Gastroesophageal sphincter (tissue), 4 donors: ENCODE measurements around the gene ITPR2. TPM values are rescaled to one million over a fixed set of nuclear protein-coding genes. Genes with fewer than 3 reads are reported as not detected.

ENCODE experiments used
- ATAC-seq: fragments of 150-250 bp; one replicate; pipeline ENCODE4 v1.9.1; 2016; ENCODE audit warnings: mild to moderate bottlenecking, moderate library complexity
- H3K27ac ChIP-seq, 4 donors: fragments of 200-600 bp; sonication (generic) in 3 of 4; 1 replicate in 3 of 4; 2 replicates in 1 of 4; pipeline ENCODE4 v1.5.1; 2016 to 2019
- H3K27me3 ChIP-seq: fragments of 200-600 bp; sonication (generic); one replicate; pipeline ENCODE4 v1.5.1; 2019
- H3K36me3 ChIP-seq, 2 donors: fragments of 200-600 bp; sonication (generic); one replicate each; pipeline ENCODE4 v1.5.1; 2019; ENCODE audit warnings: control low read depth in 1 of 2
- H3K4me1 ChIP-seq, 3 donors: fragments of 200-600 bp; sonication (generic); 1 replicate in 2 of 3; 2 replicates in 1 of 3; pipeline ENCODE4 v1.5.1; 2016 to 2019; ENCODE audit warnings: control low read depth in 2 of 3
- H3K4me3 ChIP-seq, 2 donors: fragments of 200-600 bp; sonication (generic); one replicate each; pipeline ENCODE4 v1.5.1; 2019; ENCODE audit warnings: mild to moderate bottlenecking in 1 of 2, moderate library complexity in 1 of 2
- H3K9me3 ChIP-seq, 3 donors: fragments of 200-600 bp; sonication (generic); one replicate each; pipeline ENCODE4 v1.5.1; 2017 to 2019; ENCODE audit warnings: control low read depth in 2 of 3
- EP300 ChIP-seq: sonication (generic); formaldehyde crosslinking; IDR thresholded peaks from one replicate; pipeline ENCODE4 v1.6.1; 2017; ENCODE audit warnings: antibody characterized with exemption, mild to moderate bottlenecking
- POLR2A ChIP-seq, 2 donors: fragments of 450-650 bp; IDR thresholded peaks; one replicate each; pipeline ENCODE4 v1.6.1; 2017; ENCODE audit warnings: antibody characterized with exemption in 2 of 2, mild to moderate bottlenecking in 2 of 2, moderate library complexity in 1 of 2
- POLR2AphosphoS5 ChIP-seq: sonication (generic); formaldehyde crosslinking; IDR thresholded peaks from one replicate; pipeline ENCODE4 v1.6.1; 2017; ENCODE audit warnings: antibody characterized with exemption
- WGBS, 2 donors: methylation state at CpG; one replicate each; pipeline ENCODE4 v1.1.5; 2018; ENCODE audit warnings: low coverage in 1 of 2; 5-methylcytosine and 5-hydroxymethylcytosine counted together
- total RNA-seq, 4 donors: library from RNA; depleted of rRNA; stranded (reverse); fragments of >200 nt; gene quantifications; one replicate each; pipeline ENCODE4 v1.1.0, GENCODE V29; 2016
- TF ChIP-seq, protein P1 (sequence below), 4 experiments: fragments of 200-600 bp in 2 of 4; fragments of 450-650 bp in 2 of 4; sonication (generic) in 1 of 4; IDR thresholded peaks; one replicate each; pipeline ENCODE4 v1.5.1; 2017 to 2019; ENCODE audit warnings: antibody characterized with exemption in 4 of 4, mild to moderate bottlenecking in 2 of 4, moderate library complexity in 2 of 4

ITPR2 gene
- total RNA-seq, 4 donors from 2014 or later = 30.8 to 63.0 (median 44.4) TPM

DNA sequence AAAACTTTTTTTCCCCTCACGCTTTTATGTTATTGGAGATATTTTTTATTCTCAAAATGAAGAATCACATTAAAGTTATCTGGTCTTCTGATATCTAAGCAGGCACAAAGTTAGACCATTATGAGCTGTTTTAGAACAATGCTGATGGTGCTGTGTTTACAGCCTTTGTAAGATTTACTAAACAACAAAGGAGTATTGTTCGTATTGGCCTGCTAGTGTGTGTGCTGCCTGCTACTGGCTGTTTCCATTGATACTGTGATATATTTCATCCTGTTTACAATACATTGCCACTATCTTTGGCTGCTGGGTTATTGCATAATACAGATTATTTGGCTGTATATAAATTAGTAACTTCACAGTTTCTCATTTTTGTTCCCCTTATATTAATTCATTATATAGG lies 220.8 kb downstream of the ITPR2 start:
- no peaks in the 10 kb centered on the region for H3K9me3 ChIP-seq
- H3K4me1 ChIP-seq = no peaks in the 10 kb centered on the region
- WGBS, 2 donors = 83 to 93% methylated on average over 2 of the region's 2 CpGs
- no peak overlapping the region for H3K4me3 ChIP-seq
- H3K36me3 ChIP-seq = no peaks in the 10 kb centered on the region
- ATAC-seq = no peak
- H3K27ac ChIP-seq = no peak overlapping the region
- TF ChIP-seq POLR2A (IDR thresholded peaks at IDR 0.05) = no peak
- H3K27me3 ChIP-seq = no peaks in the 10 kb centered on the region

DNA sequence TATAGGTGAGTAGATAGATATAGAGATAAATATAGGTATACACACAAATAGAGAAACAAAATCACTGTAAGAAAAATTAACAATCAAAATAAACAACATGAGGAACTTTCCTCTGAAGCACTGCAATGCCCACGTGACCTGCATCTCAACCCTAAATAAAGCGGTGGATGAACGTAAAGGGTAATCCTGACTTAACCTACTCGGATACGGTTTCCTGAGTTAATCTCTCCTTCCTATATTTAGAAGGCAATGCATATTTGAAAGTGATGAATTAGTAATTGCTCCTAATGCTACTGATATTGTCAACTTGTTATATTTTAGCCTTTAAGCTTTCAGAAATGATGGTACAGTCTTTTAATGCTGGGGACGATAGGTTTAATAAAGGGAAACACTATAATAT lies 221.4 kb downstream of the ITPR2 start:
- H3K9me3 ChIP-seq = no peaks in the 10 kb centered on the region
- TF ChIP-seq POLR2AphosphoS5 = no peak
- 83 to 86% methylated on average over 6 of the region's 6 CpGs for WGBS, 2 donors
- no peak overlapping the region for H3K27ac ChIP-seq
- H3K4me3 ChIP-seq = no peak overlapping the region
- no peaks in the 10 kb centered on the region for H3K36me3 ChIP-seq
- H3K27me3 ChIP-seq = no peaks in the 10 kb centered on the region
- no peaks in the 10 kb centered on the region for H3K4me1 ChIP-seq
- no peak for ATAC-seq

DNA sequence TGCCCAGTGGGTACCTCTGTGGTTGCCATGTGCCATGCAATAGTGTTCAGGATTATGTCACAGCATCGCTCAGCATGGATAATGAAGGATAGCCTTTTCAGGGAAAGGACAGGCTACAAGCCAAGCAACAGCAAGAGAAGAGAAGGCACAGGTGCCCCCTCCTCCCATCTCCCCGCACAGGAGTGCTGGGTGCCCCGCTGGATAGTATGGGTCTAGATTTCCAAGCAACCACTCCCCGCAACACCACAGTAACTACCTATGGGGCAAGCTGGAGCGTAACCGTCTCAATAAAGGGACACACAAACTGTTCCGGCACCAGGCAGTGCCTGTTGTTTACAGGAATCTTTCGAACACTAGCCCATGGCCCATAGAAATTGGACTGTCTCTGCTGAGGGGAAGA lies 222.2 kb downstream of the ITPR2 start:
- Histone ChIP-seq H3K27ac (no peak overlapping the region), H3K27me3 (no peaks in the 10 kb centered on the region), H3K36me3 (no peaks in the 10 kb centered on the region), H3K9me3 (no peaks in the 10 kb centered on the region), H3K4me1 (no peaks in the 10 kb centered on the region), H3K4me3 (no peak overlapping the region)
- 95 to 100% methylated on average over 3 to 6 of the region's 8 CpGs for WGBS, 2 donors
- no peak for ATAC-seq
- TF ChIP-seq, protein P1, sequence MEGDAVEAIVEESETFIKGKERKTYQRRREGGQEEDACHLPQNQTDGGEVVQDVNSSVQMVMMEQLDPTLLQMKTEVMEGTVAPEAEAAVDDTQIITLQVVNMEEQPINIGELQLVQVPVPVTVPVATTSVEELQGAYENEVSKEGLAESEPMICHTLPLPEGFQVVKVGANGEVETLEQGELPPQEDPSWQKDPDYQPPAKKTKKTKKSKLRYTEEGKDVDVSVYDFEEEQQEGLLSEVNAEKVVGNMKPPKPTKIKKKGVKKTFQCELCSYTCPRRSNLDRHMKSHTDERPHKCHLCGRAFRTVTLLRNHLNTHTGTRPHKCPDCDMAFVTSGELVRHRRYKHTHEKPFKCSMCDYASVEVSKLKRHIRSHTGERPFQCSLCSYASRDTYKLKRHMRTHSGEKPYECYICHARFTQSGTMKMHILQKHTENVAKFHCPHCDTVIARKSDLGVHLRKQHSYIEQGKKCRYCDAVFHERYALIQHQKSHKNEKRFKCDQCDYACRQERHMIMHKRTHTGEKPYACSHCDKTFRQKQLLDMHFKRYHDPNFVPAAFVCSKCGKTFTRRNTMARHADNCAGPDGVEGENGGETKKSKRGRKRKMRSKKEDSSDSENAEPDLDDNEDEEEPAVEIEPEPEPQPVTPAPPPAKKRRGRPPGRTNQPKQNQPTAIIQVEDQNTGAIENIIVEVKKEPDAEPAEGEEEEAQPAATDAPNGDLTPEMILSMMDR (IDR thresholded peaks at IDR 0.05) = no peak
- TF ChIP-seq POLR2A (IDR thresholded peaks at IDR 0.05) (no peak), POLR2AphosphoS5 (no peak), EP300 (no peak)

DNA sequence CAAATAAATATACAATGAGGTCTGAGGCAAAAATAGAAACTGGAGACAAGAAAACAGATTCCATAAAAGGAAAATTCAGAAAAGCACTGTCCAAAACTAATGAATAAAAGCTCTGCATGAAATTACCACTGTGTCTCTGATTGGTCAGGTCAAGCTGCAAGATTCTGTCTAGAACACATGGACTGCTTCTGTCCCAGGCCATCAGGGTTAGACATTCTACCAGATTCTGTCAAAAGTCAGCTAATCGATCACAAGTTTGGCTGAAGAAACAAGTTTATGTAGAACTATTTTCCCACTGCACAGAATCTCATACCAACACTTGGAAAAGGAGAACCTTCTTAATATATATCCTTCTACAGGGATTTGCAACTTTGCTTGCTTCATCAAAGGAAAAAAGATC lies 223.0 kb downstream of the ITPR2 start:
- no peaks in the 10 kb centered on the region for H3K27me3 ChIP-seq
- no peaks in the 10 kb centered on the region for H3K36me3 ChIP-seq
- no peak overlapping the region for H3K27ac ChIP-seq
- H3K9me3 ChIP-seq = no peaks in the 10 kb centered on the region
- H3K4me3 ChIP-seq = no peak overlapping the region
- TF ChIP-seq POLR2AphosphoS5 = no peak
- TF ChIP-seq EP300 = no peak
- no peak for TF ChIP-seq POLR2A (IDR thresholded peaks at IDR 0.05)
- TF ChIP-seq, protein P1 (IDR thresholded peaks at IDR 0.05) = no peak
- no peak for ATAC-seq
- 89 to 91% methylated on average over 1 of the region's 1 CpG for WGBS, 2 donors
- no peaks in the 10 kb centered on the region for H3K4me1 ChIP-seq

DNA sequence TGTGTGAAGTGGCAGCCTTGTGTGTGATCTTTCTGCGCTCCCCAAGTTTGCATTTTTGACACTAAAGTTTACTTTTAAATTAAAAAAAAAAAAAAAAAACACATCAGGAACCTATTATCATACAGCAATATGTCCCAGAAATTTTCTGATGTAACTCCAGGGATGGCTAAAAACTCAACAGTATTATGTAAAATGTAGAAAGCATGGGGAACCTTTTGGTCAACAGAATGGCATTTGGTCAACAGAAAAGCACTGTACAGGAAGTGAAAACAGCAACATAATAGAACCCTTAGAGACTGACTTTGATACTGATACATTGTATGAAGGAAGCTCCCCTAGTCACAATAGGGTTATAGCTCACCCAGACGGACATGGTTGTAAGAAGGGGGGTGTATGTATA lies 224.3 kb downstream of the ITPR2 start:
- whole genome bisulfite sequencing, 2 donors = 81 to 83% methylated on average over 2 of the region's 2 CpGs
- H3K4me3 ChIP-seq = no peak overlapping the region
- H3K36me3 ChIP-seq = no peaks in the 10 kb centered on the region
- no peak for ATAC-seq
- H3K4me1 ChIP-seq = no peaks in the 10 kb centered on the region
- no peak overlapping the region for H3K27ac ChIP-seq
- TF ChIP-seq, protein P1 (IDR thresholded peaks at IDR 0.05) = no peak
- TF ChIP-seq POLR2A (IDR thresholded peaks at IDR 0.05) (no peak), POLR2AphosphoS5 (no peak), EP300 (no peak)
- no peaks in the 10 kb centered on the region for H3K27me3 ChIP-seq
- H3K9me3 ChIP-seq = no peaks in the 10 kb centered on the region

DNA sequence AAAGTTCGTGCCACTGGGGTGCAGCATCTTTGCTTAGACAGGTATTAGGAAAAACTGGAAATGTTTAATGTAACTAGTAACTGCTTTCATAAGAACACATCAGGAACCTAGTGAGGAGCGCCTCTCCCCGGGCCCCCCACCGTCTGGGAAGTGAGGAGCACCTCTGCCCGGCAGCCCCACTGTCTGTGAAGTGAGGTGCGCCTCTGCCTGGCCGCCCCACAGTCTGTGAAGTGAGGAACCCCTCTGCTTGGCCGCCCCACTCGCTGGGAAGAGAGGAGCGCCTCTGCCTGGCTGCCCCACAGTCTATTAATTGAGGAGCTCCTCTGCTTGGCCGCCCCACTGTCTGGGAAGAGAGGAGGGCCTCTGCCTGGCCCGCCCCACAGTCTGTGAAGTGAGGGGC lies 224.7 kb downstream of the ITPR2 start:
- no peak for TF ChIP-seq POLR2AphosphoS5
- no peak for TF ChIP-seq POLR2A (IDR thresholded peaks at IDR 0.05)
- TF ChIP-seq EP300 = no peak
- TF ChIP-seq, protein P1 (IDR thresholded peaks at IDR 0.05) = no peak

More for the DNA sequence above, 224.7 kb downstream of the ITPR2 start:
- Histone ChIP-seq H3K27ac (no peak overlapping the region), H3K9me3 (no peaks in the 10 kb centered on the region), H3K4me3 (no peak overlapping the region), H3K36me3 (no peaks in the 10 kb centered on the region), H3K27me3 (no peaks in the 10 kb centered on the region), H3K4me1 (no peaks in the 10 kb centered on the region)
- ATAC-seq = no peak
- WGBS, 2 donors = 93 to 95% methylated on average over 3 to 4 of the region's 12 CpGs
